Stimulated activated CD4-positive, alpha-beta T cell treated with anti-CD3 and anti-CD28 coated beads, Interleukin-2, amount 100 ng/mL, for 24 hours (primary cell): ENCODE data around the gene EFTUD2.

ENCODE experiments used
- DNase-seq, 2 donors: peaks; one replicate each; pipeline ENCODE4 v3.0.0-alpha.2; 2020

EFTUD2 gene

GRCh38 chr17:44804302-44805089 lies 94.7 kb downstream of the EFTUD2 start:
- no peak for DNase-seq

- DNase-seq: no peak
Measured at GRCh38 chr17:44801880-44802279, 97.4 kb downstream of the EFTUD2 start.
